ENCODE results near the gene SPAG7. TPM values are rescaled to one million over a fixed set of nuclear protein-coding genes. Genes with fewer than 3 reads are reported as not detected.

Gene SPAG7
- total and polyA plus RNA-seq, 12 donors: 95.5 to 189 (median 136) TPM

GRCh38 chr17:4934173-4934979 lies 33.2 kb downstream of the SPAG7 start:
- ATAC-seq (peak; percentile 17 to 44 (median 38)), DNase-seq (peak in 1 of 2 donors; percentile 37)
- Histone ChIP-seq H3K27ac (peak overlapping the region in 7 of 10 donors; percentile 13 to 65 (median 42)), H3K27me3 (no peaks in the 10 kb centered on the region), H3K4me3 (no peak overlapping the region), H3K36me3 (peaks cover 0 to 35% (median 10%) of the 10 kb centered on the region in 9 donors), H3K9me3 (no peaks in the 10 kb centered on the region), H3K4me1 (peaks cover 15 to 45% (median 26%) of the 10 kb centered on the region in 9 donors)
- 16 to 17% methylated on average over 14 of the region's 14 CpGs for WGBS, 2 donors
- intact Hi-C loops (cut with DNase I): loop anchor here in 2 of 10 donors (10.0 kb wide), 1 partner anchor 50 kb away; the partner anchor contains the start of gene CAMTA2 (in 2 of the 2)
- peak in 5 of 9 donors; percentile 12 to 38 (median 32) for TF ChIP-seq CTCF (IDR thresholded peaks at IDR 0.05)

- 86 to 94% methylated on average over 13 to 16 of the region's 16 CpGs for WGBS, 2 donors
- no peak for TF ChIP-seq CTCF (IDR thresholded peaks at IDR 0.05)
- ATAC-seq (no peak), DNase-seq (no peak)
- H3K36me3 ChIP-seq: peaks cover 0 to 35% (median 10%) of the 10 kb centered on the region in 9 donors
- peak overlapping the region in 3 of 10 donors; percentile 21 to 65 (median 42) for H3K27ac ChIP-seq
- H3K4me1 ChIP-seq: peaks cover 9 to 38% (median 18%) of the 10 kb centered on the region in 9 donors
- no peaks in the 10 kb centered on the region for H3K9me3 ChIP-seq
- intact Hi-C loops (cut with DNase I): loop anchor here in 2 of 10 donors (10.0 kb wide), 1 partner anchor 51 kb away; the partner anchor contains the start of gene CAMTA2 (in 2 of the 2)
- H3K4me3 ChIP-seq: no peak overlapping the region
- H3K27me3 ChIP-seq: no peaks in the 10 kb centered on the region
Measured at GRCh38 chr17:4933646-4934045, 34.0 kb downstream of the SPAG7 start.

GRCh38 chr17:4932756-4933155 lies 34.9 kb downstream of the SPAG7 start:
- peaks cover 2 to 29% (median 10%) of the 10 kb centered on the region in 9 donors for H3K4me1 ChIP-seq
- H3K4me3 ChIP-seq: no peak overlapping the region
- H3K36me3 ChIP-seq: peaks cover 0 to 26% (median 6%) of the 10 kb centered on the region in 9 donors
- H3K27ac ChIP-seq: no peak overlapping the region
- DNase-seq (no peak), ATAC-seq (no peak)
- no peaks in the 10 kb centered on the region for H3K9me3 ChIP-seq
- no peak for TF ChIP-seq CTCF (IDR thresholded peaks at IDR 0.05)
- WGBS, 2 donors: 89 to 95% methylated on average over 12 of the region's 12 CpGs
- intact Hi-C loops (cut with DNase I): loop anchor here in 2 of 10 donors (10.0 kb wide), 1 partner anchor 52 kb away; the partner anchor contains the start of gene CAMTA2 (in 2 of the 2)
- H3K27me3 ChIP-seq: no peaks in the 10 kb centered on the region

- no peak within 1 kb of the TSS for H3K4me3 ChIP-seq
- 56% methylated on average over 14 of the region's 14 CpGs for WGBS, 2 donors
- H3K27me3 ChIP-seq: no peaks in the 10 kb centered on the region
- TF ChIP-seq CTCF (IDR thresholded peaks at IDR 0.05): no peak
- H3K4me1 ChIP-seq: peaks cover 2 to 24% (median 8%) of the 10 kb centered on the region in 9 donors
- no peaks in the 10 kb centered on the region for H3K9me3 ChIP-seq
- peaks cover 0 to 18% (median 0%) of the 10 kb centered on the region in 9 donors for H3K36me3 ChIP-seq
- DNase-seq (no peak), ATAC-seq (peak in 1 of 8 donors; percentile 14)
- intact Hi-C loops (cut with DNase I): loop anchor here in 2 of 10 donors (10.0 kb wide), 1 partner anchor 53 kb away; the partner anchor contains the start of gene CAMTA2 (in 2 of the 2)
- no peak within 1 kb of the TSS for H3K27ac ChIP-seq
Measured at GRCh38 chr17:4931963-4932362, 35.7 kb downstream of the SPAG7 start, which contains the start of gene GP1BA. Gene GP1BA, plus strand, starts transcription at chr17:4932277. Its CDS starts 328 bp downstream, at chr17:4932605.
